OCI-LY1 (cell line): ENCODE data around the gene COQ9.

Source experiments
- EZH2 ChIP-seq: fragments of 200-600 bp; sonication (generic), shearing (Covaris generic); IDR thresholded peaks from 2 replicates; pipeline ENCODE4 v1.8.0; 2017; ENCODE audit warnings: borderline replicate concordance, mixed run types, mild to moderate bottlenecking, antibody characterized with exemption, low read length, moderate library complexity, mixed read lengths
- TF ChIP-seq, protein P1 (sequence below): fragments of 200-600 bp; sonication (generic), shearing (Covaris generic); IDR thresholded peaks from 2 replicates; pipeline ENCODE4 v1.5.1; 2017; ENCODE audit warnings: mild to moderate bottlenecking, antibody characterized with exemption, low read length, moderate library complexity, mixed read lengths

DNA sequence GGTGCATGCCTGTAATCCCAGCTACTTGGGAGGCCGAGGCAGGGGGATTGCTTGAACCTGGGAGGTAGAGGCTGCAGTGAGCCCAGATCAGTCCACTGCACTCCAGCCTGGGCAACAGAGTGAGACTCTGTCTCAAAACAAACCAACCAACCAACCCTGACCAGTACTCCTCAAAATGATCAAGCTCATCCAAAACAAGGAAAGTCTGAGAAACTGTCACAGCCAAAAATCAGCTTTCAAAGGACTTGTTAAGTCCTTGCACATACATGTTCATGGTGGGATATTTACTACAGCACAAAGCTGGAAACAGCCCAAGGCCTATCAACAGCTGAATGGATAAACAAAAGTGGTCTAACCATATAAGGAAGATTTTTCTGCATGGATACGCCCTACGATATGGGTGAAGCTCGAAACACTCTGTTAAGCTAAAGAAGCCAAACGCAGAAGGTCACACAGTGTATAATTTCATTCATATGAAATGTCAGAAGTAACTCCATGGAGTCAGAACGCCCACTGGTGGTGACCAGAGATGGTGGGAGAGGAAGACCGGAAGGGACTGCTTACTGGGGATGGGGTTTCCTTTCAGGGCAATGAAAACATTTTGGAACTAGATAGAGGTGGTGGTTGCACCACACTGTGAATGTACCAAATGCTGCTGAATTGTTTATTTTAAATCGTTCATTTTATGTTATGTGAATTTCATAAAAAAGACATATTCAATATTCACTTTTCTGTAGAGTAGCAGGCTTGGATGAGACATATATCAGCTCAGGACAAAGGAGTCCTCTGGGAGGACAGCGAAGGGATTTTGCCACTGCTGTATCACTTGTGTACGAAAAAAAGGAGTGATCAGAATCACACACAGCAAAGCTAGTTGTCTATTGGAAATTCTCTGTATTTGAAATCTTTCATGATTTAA lies 25.0 kb upstream of the COQ9 start:
- TF ChIP-seq EZH2 = no peak
- TF ChIP-seq, protein P1, sequence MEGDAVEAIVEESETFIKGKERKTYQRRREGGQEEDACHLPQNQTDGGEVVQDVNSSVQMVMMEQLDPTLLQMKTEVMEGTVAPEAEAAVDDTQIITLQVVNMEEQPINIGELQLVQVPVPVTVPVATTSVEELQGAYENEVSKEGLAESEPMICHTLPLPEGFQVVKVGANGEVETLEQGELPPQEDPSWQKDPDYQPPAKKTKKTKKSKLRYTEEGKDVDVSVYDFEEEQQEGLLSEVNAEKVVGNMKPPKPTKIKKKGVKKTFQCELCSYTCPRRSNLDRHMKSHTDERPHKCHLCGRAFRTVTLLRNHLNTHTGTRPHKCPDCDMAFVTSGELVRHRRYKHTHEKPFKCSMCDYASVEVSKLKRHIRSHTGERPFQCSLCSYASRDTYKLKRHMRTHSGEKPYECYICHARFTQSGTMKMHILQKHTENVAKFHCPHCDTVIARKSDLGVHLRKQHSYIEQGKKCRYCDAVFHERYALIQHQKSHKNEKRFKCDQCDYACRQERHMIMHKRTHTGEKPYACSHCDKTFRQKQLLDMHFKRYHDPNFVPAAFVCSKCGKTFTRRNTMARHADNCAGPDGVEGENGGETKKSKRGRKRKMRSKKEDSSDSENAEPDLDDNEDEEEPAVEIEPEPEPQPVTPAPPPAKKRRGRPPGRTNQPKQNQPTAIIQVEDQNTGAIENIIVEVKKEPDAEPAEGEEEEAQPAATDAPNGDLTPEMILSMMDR = peak; percentile 55
